Measurements from ENCODE around the gene FOXF2.

DNA sequence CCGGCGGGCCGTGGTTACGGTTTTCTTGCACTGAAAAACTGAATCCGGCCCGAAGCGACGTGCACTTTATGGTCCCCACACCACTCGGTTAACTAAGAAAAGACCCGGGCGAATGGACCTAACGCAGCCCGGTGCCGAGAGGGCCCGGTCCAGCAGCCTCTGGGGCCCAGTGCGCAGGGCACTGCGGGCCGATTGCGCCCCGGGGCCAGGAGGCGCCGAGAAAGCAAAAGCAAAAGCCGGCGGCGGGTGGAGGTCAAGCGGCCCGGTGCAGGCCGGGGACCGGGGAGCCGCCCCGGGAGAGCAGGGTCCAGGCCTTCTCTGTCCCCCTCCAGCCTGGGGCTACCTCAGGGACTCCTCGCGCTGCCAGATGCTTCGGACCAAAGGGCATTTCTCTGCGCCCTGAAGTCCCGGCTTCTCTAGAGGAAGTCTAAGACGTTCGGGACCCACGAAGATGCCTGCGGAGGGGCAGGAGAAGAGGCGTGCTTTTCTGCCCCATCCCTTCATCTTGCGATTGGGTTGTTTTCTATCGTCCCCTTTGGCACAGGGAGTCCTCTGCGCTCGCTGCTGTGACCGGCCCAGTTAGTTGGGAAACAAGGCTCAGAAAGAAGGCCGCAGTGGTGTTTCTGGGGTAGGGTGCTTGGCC lies 4.4 kb downstream of the FOXF2 start:
- TF ChIP-seq SP1 (IDR thresholded peaks at IDR 0.05): no peak
- no peak for TF ChIP-seq ZNF384 (IDR thresholded peaks at IDR 0.05)
